Amniotic epithelial cell (primary cell): ENCODE data around the gene MLYCD.

Experiments used
- DNase-seq: peaks from one replicate; pipeline ENCODE4 v3.0.0-alpha.2; 2010; ENCODE audit warnings: low read depth

The MLYCD gene

GRCh38 chr16:83899272-83899897 is 470 bp downstream of the MLYCD start:
- peak; percentile 67 for DNase-seq

- DNase-seq, result no peak
Measured at GRCh38 chr16:83899978-83900377, 1.1 kb downstream of the MLYCD start.

GRCh38 chr16:83900571-83900970 is 1.7 kb downstream of the MLYCD start:
- DNase-seq, result peak; percentile 36

GRCh38 chr16:83901101-83901500 is 2.2 kb downstream of the MLYCD start:
- peak; percentile 5 for DNase-seq

- peak; percentile 74 for DNase-seq
Measured at GRCh38 chr16:83903751-83904150, 4.8 kb downstream of the MLYCD start.

GRCh38 chr16:83906683-83907082 is 7.8 kb downstream of the MLYCD start:
- DNase-seq, result peak; percentile 97

- DNase-seq, result no peak
Measured at GRCh38 chr16:83907111-83907510, 8.2 kb downstream of the MLYCD start.

- no peak for DNase-seq
Measured at GRCh38 chr16:83907631-83908250, 8.8 kb downstream of the MLYCD start.

GRCh38 chr16:83908798-83909197 is 9.9 kb downstream of the MLYCD start:
- no peak for DNase-seq

- no peak for DNase-seq
Measured at GRCh38 chr16:83911290-83911689, 12.4 kb downstream of the MLYCD start.

- no peak for DNase-seq
Measured at GRCh38 chr16:83912519-83913244, 13.8 kb downstream of the MLYCD start.

- no peak for DNase-seq
Measured at GRCh38 chr16:83913245-83913633, 14.3 kb downstream of the MLYCD start.

- DNase-seq, result no peak
Measured at GRCh38 chr16:83914091-83914710, 15.3 kb downstream of the MLYCD start.

GRCh38 chr16:83915081-83915480 is 16.2 kb downstream of the MLYCD start:
- DNase-seq, result no peak

- DNase-seq, result no peak
Measured at GRCh38 chr16:83915491-83915890, 16.6 kb downstream of the MLYCD start.

GRCh38 chr16:83917152-83918120 is 18.5 kb downstream of the MLYCD start:
- DNase-seq, result no peak

GRCh38 chr16:83920894-83921491 is 22.1 kb downstream of the MLYCD start:
- no peak for DNase-seq

- no peak for DNase-seq
Measured at GRCh38 chr16:83923581-83924365, 24.9 kb downstream of the MLYCD start.

GRCh38 chr16:83924686-83925085 is 25.8 kb downstream of the MLYCD start:
- DNase-seq, result no peak

GRCh38 chr16:83925095-83925905 is 26.4 kb downstream of the MLYCD start:
- DNase-seq, result no peak
